ENCODE results near the gene TYRP1. TPM values are rescaled to one million over a fixed set of nuclear protein-coding genes. Genes with fewer than 3 reads are reported as not detected.

Gene TYRP1
- total RNA-seq, 1 experiment from 2014 or later = 1.5 TPM

- no peak for DNase-seq (ENCODE audit: low spot score)
- H3K27ac ChIP-seq (ENCODE audit: low read depth, low read length, poor library complexity, severe bottlenecking) = no peak overlapping the region
- H3K9me3 ChIP-seq (ENCODE audit: low read depth, low read length, poor library complexity, severe bottlenecking) = no peaks in the 10 kb centered on the region
- intact Hi-C loops (cut with micrococcal nuclease; ENCODE audit: unreplicated experiment) = no loop called here
- BruUV-seq (replicated peaks) = no TSS peak
- ChIA-PET CTCF (no interaction called here), POLR2A (ENCODE audit: low non-redundant PET) (no interaction called here)
- peaks cover 27% of the 10 kb centered on the region for H3K4me1 ChIP-seq (ENCODE audit: insufficient read depth, low read length, poor library complexity, severe bottlenecking)
- TF ChIP-seq EZH2 (IDR thresholded peaks at IDR 0.05; ENCODE audit: borderline replicate concordance, low read depth, low read length, poor library complexity, severe bottlenecking) = no peak
- TF ChIP-seq, protein P1, sequence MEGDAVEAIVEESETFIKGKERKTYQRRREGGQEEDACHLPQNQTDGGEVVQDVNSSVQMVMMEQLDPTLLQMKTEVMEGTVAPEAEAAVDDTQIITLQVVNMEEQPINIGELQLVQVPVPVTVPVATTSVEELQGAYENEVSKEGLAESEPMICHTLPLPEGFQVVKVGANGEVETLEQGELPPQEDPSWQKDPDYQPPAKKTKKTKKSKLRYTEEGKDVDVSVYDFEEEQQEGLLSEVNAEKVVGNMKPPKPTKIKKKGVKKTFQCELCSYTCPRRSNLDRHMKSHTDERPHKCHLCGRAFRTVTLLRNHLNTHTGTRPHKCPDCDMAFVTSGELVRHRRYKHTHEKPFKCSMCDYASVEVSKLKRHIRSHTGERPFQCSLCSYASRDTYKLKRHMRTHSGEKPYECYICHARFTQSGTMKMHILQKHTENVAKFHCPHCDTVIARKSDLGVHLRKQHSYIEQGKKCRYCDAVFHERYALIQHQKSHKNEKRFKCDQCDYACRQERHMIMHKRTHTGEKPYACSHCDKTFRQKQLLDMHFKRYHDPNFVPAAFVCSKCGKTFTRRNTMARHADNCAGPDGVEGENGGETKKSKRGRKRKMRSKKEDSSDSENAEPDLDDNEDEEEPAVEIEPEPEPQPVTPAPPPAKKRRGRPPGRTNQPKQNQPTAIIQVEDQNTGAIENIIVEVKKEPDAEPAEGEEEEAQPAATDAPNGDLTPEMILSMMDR (conservative IDR thresholded peaks at IDR 0.05; ENCODE audit: low read depth, low read length) = no peak
- no peak overlapping the region for H3K4me3 ChIP-seq (ENCODE audit: low read depth, low read length, poor library complexity, severe bottlenecking)
- no peaks in the 10 kb centered on the region for H3K27me3 ChIP-seq (replicated peaks; ENCODE audit: insufficient read depth, low read depth, low read length, poor library complexity)
- H3K36me3 ChIP-seq (ENCODE audit: insufficient read depth, low read length, poor library complexity, severe bottlenecking) = no peaks in the 10 kb centered on the region
Measured at GRCh38 chr9:12697719-12698118, 4.5 kb downstream of the TYRP1 start.

DNA sequence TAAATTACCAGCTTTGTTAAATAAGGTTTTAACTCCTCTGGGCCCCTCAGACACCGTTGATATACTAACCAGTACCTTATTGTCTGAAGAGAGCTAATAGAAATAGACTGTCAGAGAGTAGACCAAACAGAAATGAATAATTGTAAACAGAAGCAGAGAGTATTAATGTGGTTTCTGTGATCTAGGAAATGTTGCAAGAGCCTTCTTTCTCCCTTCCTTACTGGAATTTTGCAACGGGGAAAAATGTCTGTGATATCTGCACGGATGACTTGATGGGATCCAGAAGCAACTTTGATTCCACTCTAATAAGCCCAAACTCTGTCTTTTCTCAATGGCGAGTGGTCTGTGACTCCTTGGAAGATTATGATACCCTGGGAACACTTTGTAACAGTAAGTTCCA, 5.1 kb downstream of the TYRP1 start:
- no peak overlapping the region for H3K4me3 ChIP-seq (ENCODE audit: low read depth, low read length, poor library complexity, severe bottlenecking)
- ChIA-PET CTCF (no interaction called here), POLR2A (ENCODE audit: low non-redundant PET) (no interaction called here)
- no TSS peak for BruUV-seq (replicated peaks)
- H3K27ac ChIP-seq (ENCODE audit: low read depth, low read length, poor library complexity, severe bottlenecking) = no peak overlapping the region
- DNase-seq (ENCODE audit: low spot score) = no peak
- intact Hi-C loops (cut with micrococcal nuclease; ENCODE audit: unreplicated experiment) = no loop called here
- no peaks in the 10 kb centered on the region for H3K9me3 ChIP-seq (ENCODE audit: low read depth, low read length, poor library complexity, severe bottlenecking)
- H3K27me3 ChIP-seq (replicated peaks; ENCODE audit: insufficient read depth, low read depth, low read length, poor library complexity) = no peaks in the 10 kb centered on the region
- no peak for TF ChIP-seq EZH2 (IDR thresholded peaks at IDR 0.05; ENCODE audit: borderline replicate concordance, low read depth, low read length, poor library complexity, severe bottlenecking)
- TF ChIP-seq, protein P1 (conservative IDR thresholded peaks at IDR 0.05; ENCODE audit: low read depth, low read length) = no peak
- H3K36me3 ChIP-seq (ENCODE audit: insufficient read depth, low read length, poor library complexity, severe bottlenecking) = no peaks in the 10 kb centered on the region
- H3K4me1 ChIP-seq (ENCODE audit: insufficient read depth, low read length, poor library complexity, severe bottlenecking) = peaks cover 27% of the 10 kb centered on the region

DNA sequence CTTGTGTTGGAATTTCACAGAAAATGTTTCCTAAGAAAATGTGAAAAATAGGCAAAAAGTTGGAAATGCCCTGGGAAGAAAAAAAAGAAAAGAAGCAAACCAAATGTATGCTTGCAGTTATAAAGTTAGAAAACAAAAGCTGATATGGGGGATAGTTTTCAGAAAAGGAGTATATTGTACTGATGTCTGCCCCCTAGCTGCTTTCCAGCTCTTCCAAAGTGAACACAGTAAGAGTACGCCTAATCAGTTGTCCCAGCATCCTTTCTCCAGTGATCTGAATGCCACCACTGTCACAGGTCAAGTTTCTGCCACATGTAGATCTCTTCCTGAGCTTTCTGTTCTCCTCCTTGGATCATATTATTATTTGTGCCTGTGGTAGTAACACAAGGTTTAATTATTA, 5.8 kb downstream of the TYRP1 start:
- no TSS peak for BruUV-seq (replicated peaks)
- intact Hi-C loops (cut with micrococcal nuclease; ENCODE audit: unreplicated experiment) = no loop called here
- H3K4me1 ChIP-seq (ENCODE audit: insufficient read depth, low read length, poor library complexity, severe bottlenecking) = peaks cover 27% of the 10 kb centered on the region
- no peak overlapping the region for H3K4me3 ChIP-seq (ENCODE audit: low read depth, low read length, poor library complexity, severe bottlenecking)
- ChIA-PET CTCF (interaction anchor here (0.8 kb wide), 1 partner anchor 58 kb away, joined by 3 read pairs; no protein-coding TSS in a partner anchor), POLR2A (ENCODE audit: low non-redundant PET) (no interaction called here)
- H3K27ac ChIP-seq (ENCODE audit: low read depth, low read length, poor library complexity, severe bottlenecking) = no peak overlapping the region
- H3K9me3 ChIP-seq (ENCODE audit: low read depth, low read length, poor library complexity, severe bottlenecking) = no peaks in the 10 kb centered on the region
- H3K27me3 ChIP-seq (replicated peaks; ENCODE audit: insufficient read depth, low read depth, low read length, poor library complexity) = no peaks in the 10 kb centered on the region
- no peaks in the 10 kb centered on the region for H3K36me3 ChIP-seq (ENCODE audit: insufficient read depth, low read length, poor library complexity, severe bottlenecking)
- TF ChIP-seq, protein P1 (conservative IDR thresholded peaks at IDR 0.05; ENCODE audit: low read depth, low read length) = peak; percentile 42; the same call in 1 of the 2 replicates
- TF ChIP-seq EZH2 (IDR thresholded peaks at IDR 0.05; ENCODE audit: borderline replicate concordance, low read depth, low read length, poor library complexity, severe bottlenecking) = no peak
- DNase-seq (ENCODE audit: low spot score) = no peak

Measured in A673 (cell line).